ENCODE results near the gene CWC22.

- TF ChIP-seq REST (IDR thresholded peaks at IDR 0.05; ENCODE audit: borderline replicate concordance) (no peak), CTCF (IDR thresholded peaks at IDR 0.05; ENCODE audit: poor library complexity, severe bottlenecking) (no peak), MXI1 (conservative IDR thresholded peaks at IDR 0.05; ENCODE audit: poor library complexity, severe bottlenecking) (no peak), EP300 (conservative IDR thresholded peaks at IDR 0.05; ENCODE audit: poor library complexity, severe bottlenecking) (no peak), EZH2 (IDR thresholded peaks at IDR 0.05; ENCODE audit: borderline replicate concordance, insufficient read depth, low read length, poor library complexity, severe bottlenecking) (no peak), SMC3 (conservative IDR thresholded peaks at IDR 0.05; ENCODE audit: poor library complexity) (no peak), POLR2AphosphoS5 (IDR thresholded peaks at IDR 0.05) (no peak)
Measured at GRCh38 chr2:179985163-179985820, 21.8 kb downstream of the CWC22 start.

Data from neural cell (in vitro differentiated cells).